Activated CD4-positive, alpha-beta T cell treated with anti-CD3 and anti-CD28 coated beads for 36 hours (primary cell): Measurements from ENCODE around the gene B4GALNT2. TPM values are rescaled to one million over a fixed set of nuclear protein-coding genes. Genes with fewer than 3 reads are reported as not detected.
"Not testable (repeated sequence)": the region's sequence is repeated elsewhere in the genome, so short reads cannot be mapped to it uniquely, and the experiment has no call there.

ENCODE experiments used
- ATAC-seq: fragments of 200-7000 bp; cut with Tn5 transposase; one replicate; pipeline ENCODE4 v1.10.0; 2021; ENCODE audit warnings: mild to moderate bottlenecking, moderate library complexity
- CTCF ChIA-PET: fragments of 350-600 bp; sonication (Branson Sonifier 250); formaldehyde crosslinking; loops from one replicate; lab custom pipeline; 2021; ENCODE audit warnings: antibody characterized with exemption; lab: Charles Lee
- POLR2A ChIA-PET: fragments of 350-600 bp; sonication (Branson Sonifier 250); formaldehyde crosslinking; loops from one replicate; lab custom pipeline; 2021; ENCODE audit warnings: antibody characterized with exemption, inconsistent platforms; lab: Charles Lee
- DNase-seq: peaks from one replicate; pipeline ENCODE4 v3.0.0-alpha.2; 2020
- H3K27ac Mint-ChIP-seq: one replicate; pipeline ENCODE4 v1.8.0; 2021; ENCODE audit warnings: mixed read lengths
- H3K27me3 Mint-ChIP-seq: one replicate; pipeline ENCODE4 v1.8.0; 2021; ENCODE audit warnings: mixed read lengths
- H3K36me3 Mint-ChIP-seq: one replicate; pipeline ENCODE4 v1.8.0; 2021; ENCODE audit warnings: low read depth, mixed read lengths
- H3K4me1 Mint-ChIP-seq: one replicate; pipeline ENCODE4 v1.8.0; 2021; ENCODE audit warnings: mixed read lengths
- H3K4me3 Mint-ChIP-seq: one replicate; pipeline ENCODE4 v1.8.0; 2021; ENCODE audit warnings: mild to moderate bottlenecking, moderate library complexity, mixed read lengths
- H3K9me3 Mint-ChIP-seq: one replicate; pipeline ENCODE4 v1.8.0; 2021; ENCODE audit warnings: low read depth, mixed read lengths
- intact Hi-C, 2 experiments: fragments of 100-400 bp; cut with DNase I in 1 of 2; cut with micrococcal nuclease in 1 of 2; formaldehyde crosslinking; loops; one replicate each; pipeline versions ENCODE4 v1.14.2 to v1.15.1; 2022 to 2024; cut with DNase I, micrococcal nuclease
- total RNA-seq, 2 experiments: library from RNA; stranded (reverse); gene quantifications; one replicate each; pipeline ENCODE4 v1.2.3, GENCODE V29; 2021

The B4GALNT2 gene
- total RNA-seq, 2 experiments from 2014 or later, result 0.02 TPM; not detected in 1

GRCh38 chr17:49183801-49184200 lies 51.2 kb downstream of the B4GALNT2 start:
- POLR2A ChIA-PET, result no interaction called here
- Mint-ChIP-seq H3K4me1 (peaks cover 4% of the 10 kb centered on the region), H3K9me3 (peaks cover 4% of the 10 kb centered on the region), H3K27ac (no peak overlapping the region), H3K27me3 (no peaks in the 10 kb centered on the region), H3K4me3 (no peak overlapping the region), H3K36me3 (no peaks in the 10 kb centered on the region)
- DNase-seq (no peak), ATAC-seq (no peak)
- intact Hi-C loops, result no loop called here
- CTCF ChIA-PET, result interaction anchor here (0.6 to 1.5 kb wide), 4 partner anchors 43 to 131 kb away, joined by 3 to 4 read pairs (median 4); no protein-coding TSS in a partner anchor

GRCh38 chr17:49184522-49184921 lies 52.0 kb downstream of the B4GALNT2 start:
- ATAC-seq, POLR2A ChIA-PET, DNase-seq, H3K27me3 Mint-ChIP-seq, H3K36me3 Mint-ChIP-seq, H3K9me3 Mint-ChIP-seq, intact Hi-C loops, H3K4me3 Mint-ChIP-seq, H3K27ac Mint-ChIP-seq, H3K4me1 Mint-ChIP-seq: not testable (repeated sequence)
- CTCF ChIA-PET, result interaction anchor here (1.3 kb wide), 2 partner anchors 10 to 43 kb away, joined by 5 read pairs; no protein-coding TSS in a partner anchor

- H3K4me3 Mint-ChIP-seq, H3K27me3 Mint-ChIP-seq, H3K9me3 Mint-ChIP-seq, DNase-seq, H3K27ac Mint-ChIP-seq, H3K4me1 Mint-ChIP-seq, POLR2A ChIA-PET, H3K36me3 Mint-ChIP-seq, ATAC-seq, intact Hi-C loops: not testable (repeated sequence)
- CTCF ChIA-PET, result interaction anchor here (0.7 to 1.3 kb wide), 8 partner anchors 9 to 106 kb away, joined by 3 to 5 read pairs (median 4); no protein-coding TSS in a partner anchor
Observed at GRCh38 chr17:49185381-49185780, 52.8 kb downstream of the B4GALNT2 start.

GRCh38 chr17:49187301-49187700 lies 54.7 kb downstream of the B4GALNT2 start:
- Mint-ChIP-seq H3K9me3 (peaks cover 4% of the 10 kb centered on the region), H3K36me3 (no peaks in the 10 kb centered on the region), H3K27ac (no peak overlapping the region), H3K4me3 (no peak overlapping the region), H3K27me3 (no peaks in the 10 kb centered on the region), H3K4me1 (peaks cover 5% of the 10 kb centered on the region)
- POLR2A ChIA-PET, result no interaction called here
- DNase-seq, result no peak
- CTCF ChIA-PET, result no interaction called here
- ATAC-seq, result no peak
- intact Hi-C loops, result no loop called here

- intact Hi-C loops, result loop anchor here in 1 of 2 experiments (5.0 to 10.0 kb wide), 3 partner anchors 516 to 764 kb away; partner anchors contain the start of gene SLC35B1
- POLR2A ChIA-PET, result interaction anchor here (0.8 kb wide), 2 partner anchors 57 to 940 kb away, joined by 3 to 4 read pairs; no protein-coding TSS in a partner anchor
- ATAC-seq, result no peak
- no peak overlapping the region for H3K4me3 Mint-ChIP-seq
- peak overlapping the region; percentile 35 for H3K27ac Mint-ChIP-seq
- H3K9me3 Mint-ChIP-seq, result peaks cover 1% of the 10 kb centered on the region
- H3K4me1 Mint-ChIP-seq, result peaks cover 29% of the 10 kb centered on the region
- H3K36me3 Mint-ChIP-seq, result no peaks in the 10 kb centered on the region
- CTCF ChIA-PET, result interaction anchor here (0.9 to 4.8 kb wide), 6 partner anchors 11 to 299 kb away, joined by 5 to 36 read pairs (median 10); partner anchors contain the start of gene ATP5MC1
- DNase-seq, result no peak
- H3K27me3 Mint-ChIP-seq, result no peaks in the 10 kb centered on the region
Observed at GRCh38 chr17:49190932-49191331, 58.4 kb downstream of the B4GALNT2 start.

GRCh38 chr17:49191409-49191916 lies 58.9 kb downstream of the B4GALNT2 start:
- no peaks in the 10 kb centered on the region for H3K9me3 Mint-ChIP-seq
- ATAC-seq, result peak; percentile 0
- peak overlapping the region; percentile 97 for H3K27ac Mint-ChIP-seq
- peak overlapping the region; percentile 90 for H3K4me3 Mint-ChIP-seq
- no peak for DNase-seq
- no peaks in the 10 kb centered on the region for H3K36me3 Mint-ChIP-seq
- H3K4me1 Mint-ChIP-seq, result peaks cover 31% of the 10 kb centered on the region
- CTCF ChIA-PET, result interaction anchor here (0.6 to 4.8 kb wide), 10 partner anchors 10 to 1736 kb away, joined by 3 to 36 read pairs (median 4); partner anchors contain the start of gene ATP5MC1
- no peaks in the 10 kb centered on the region for H3K27me3 Mint-ChIP-seq
- POLR2A ChIA-PET, result interaction anchor here (0.8 to 1.9 kb wide), 4 partner anchors 20 to 941 kb away, joined by 3 to 9 read pairs (median 4); partner anchors contain the start of genes ABI3 and GNGT2
- intact Hi-C loops, result loop anchor here in 1 of 2 experiments (5.0 to 10.0 kb wide), 3 partner anchors 516 to 764 kb away; partner anchors contain the start of gene SLC35B1

- ATAC-seq (peak; percentile 31), DNase-seq (peak; percentile 93)
- ChIA-PET POLR2A (interaction anchor here (0.6 to 1.9 kb wide), 9 partner anchors 19 to 941 kb away, joined by 3 to 9 read pairs (median 3); partner anchors contain the start of genes ABI3 and GNGT2), CTCF (interaction anchor here (0.5 to 4.8 kb wide), 16 partner anchors 10 to 1735 kb away, joined by 3 to 36 read pairs (median 4); partner anchors contain the start of gene ATP5MC1)
- H3K9me3 Mint-ChIP-seq, result no peaks in the 10 kb centered on the region
- no peaks in the 10 kb centered on the region for H3K27me3 Mint-ChIP-seq
- H3K36me3 Mint-ChIP-seq, result no peaks in the 10 kb centered on the region
- peak overlapping the region; percentile 90 for H3K4me3 Mint-ChIP-seq
- intact Hi-C loops, result loop anchor here (1.0 to 10.0 kb wide), 18 partner anchors 18 to 1144 kb away; partner anchors contain the start of genes ABI3 (in 2 of the 2), GNGT2 (in 2 of the 2), ATP5MC1 (in 1 of the 2) and CALCOCO2 (in 1 of the 2)
- H3K27ac Mint-ChIP-seq, result peak overlapping the region; percentile 97
- H3K4me1 Mint-ChIP-seq, result peaks cover 31% of the 10 kb centered on the region
Observed at GRCh38 chr17:49191917-49192741, 59.6 kb downstream of the B4GALNT2 start.

GRCh38 chr17:49193513-49194296 lies 61.1 kb downstream of the B4GALNT2 start:
- H3K4me3 Mint-ChIP-seq, result peak overlapping the region; percentile 90
- DNase-seq (peak; percentile 58), ATAC-seq (no peak)
- ChIA-PET CTCF (interaction anchor here (0.6 to 4.8 kb wide), 9 partner anchors 8 to 376 kb away, joined by 3 to 36 read pairs (median 5); no protein-coding TSS in a partner anchor), POLR2A (interaction anchor here (1.1 to 1.2 kb wide), 2 partner anchors 17 to 28 kb away, joined by 3 to 4 read pairs; partner anchors contain the start of genes ABI3 and GNGT2)
- no peaks in the 10 kb centered on the region for H3K9me3 Mint-ChIP-seq
- H3K4me1 Mint-ChIP-seq, result peaks cover 31% of the 10 kb centered on the region
- H3K27me3 Mint-ChIP-seq, result no peaks in the 10 kb centered on the region
- peak overlapping the region; percentile 97 for H3K27ac Mint-ChIP-seq
- no peaks in the 10 kb centered on the region for H3K36me3 Mint-ChIP-seq
- intact Hi-C loops, result loop anchor here (2.0 to 10.0 kb wide), 8 partner anchors 25 to 766 kb away; partner anchors contain the start of genes CALCOCO2 (in 1 of the 2), SLC35B1 (in 1 of the 2) and SPOP (in 1 of the 2)

- no peaks in the 10 kb centered on the region for H3K27me3 Mint-ChIP-seq
- intact Hi-C loops, result loop anchor here in 1 of 2 experiments (5.0 to 10.0 kb wide), 3 partner anchors 513 to 767 kb away; partner anchors contain the start of gene SLC35B1
- no peak overlapping the region for H3K4me3 Mint-ChIP-seq
- POLR2A ChIA-PET, result interaction anchor here (1.1 to 1.2 kb wide), 2 partner anchors 16 to 28 kb away, joined by 3 to 4 read pairs; partner anchors contain the start of genes ABI3 and GNGT2
- H3K27ac Mint-ChIP-seq, result no peak overlapping the region
- no peak for DNase-seq
- peaks cover 31% of the 10 kb centered on the region for H3K4me1 Mint-ChIP-seq
- no peaks in the 10 kb centered on the region for H3K36me3 Mint-ChIP-seq
- H3K9me3 Mint-ChIP-seq, result no peaks in the 10 kb centered on the region
- no peak for ATAC-seq
- CTCF ChIA-PET, result interaction anchor here (0.6 to 4.8 kb wide), 9 partner anchors 9 to 501 kb away, joined by 3 to 36 read pairs (median 5); no protein-coding TSS in a partner anchor
Observed at GRCh38 chr17:49194297-49194607, 61.7 kb downstream of the B4GALNT2 start.

GRCh38 chr17:49195751-49196150 lies 63.2 kb downstream of the B4GALNT2 start:
- Mint-ChIP-seq H3K27ac (peak overlapping the region; percentile 43), H3K27me3 (no peaks in the 10 kb centered on the region), H3K36me3 (no peaks in the 10 kb centered on the region), H3K9me3 (no peaks in the 10 kb centered on the region), H3K4me1 (peaks cover 31% of the 10 kb centered on the region), H3K4me3 (no peak overlapping the region)
- ATAC-seq (no peak), DNase-seq (no peak)
- ChIA-PET CTCF (interaction anchor here (4.8 kb wide), 1 partner anchor 32 kb away, joined by 36 read pairs; no protein-coding TSS in a partner anchor), POLR2A (no interaction called here)
- intact Hi-C loops, result loop anchor here in 1 of 2 experiments (10.0 kb wide), 1 partner anchor 549 kb away; no protein-coding TSS in a partner anchor
